Hepatocyte (in vitro differentiated cells): ENCODE results near the gene TLL2. TPM values are rescaled to one million over a fixed set of nuclear protein-coding genes. Genes with fewer than 3 reads are reported as not detected.

Source experiments
- DNase-seq: peaks from one replicate; pipeline ENCODE4 v3.0.0-alpha.2; 2016; ENCODE audit warnings: low spot score
- H2AFZ ChIP-seq: fragments of 200-600 bp; sonication (generic); 2 replicates; pipeline ENCODE4 v1.6.0; 2016; ENCODE audit warnings: antibody characterized with exemption, mild to moderate bottlenecking
- H3K27ac ChIP-seq: fragments of 200-600 bp; sonication (generic); 2 replicates; pipeline ENCODE4 v1.5.1; 2016; ENCODE audit warnings: mild to moderate bottlenecking
- H3K27me3 ChIP-seq: fragments of 200-600 bp; sonication (generic); 2 replicates; pipeline ENCODE4 v1.6.1; 2016
- H3K36me3 ChIP-seq: fragments of 200-600 bp; sonication (generic); replicated peaks from 2 replicates; pipeline ENCODE4 v1.5.1; 2016; ENCODE audit warnings: low read depth; ENCODE audit not compliant: insufficient read depth
- H3K4me1 ChIP-seq: fragments of 200-600 bp; sonication (generic); 2 replicates; pipeline ENCODE4 v1.5.1; 2016; ENCODE audit warnings: mild to moderate bottlenecking, moderate library complexity; ENCODE audit not compliant: insufficient read depth
- H3K4me2 ChIP-seq: fragments of 200-600 bp; sonication (generic); 2 replicates; pipeline ENCODE4 v1.6.0; 2016
- H3K4me3 ChIP-seq: fragments of 200-600 bp; sonication (generic); 2 replicates; pipeline ENCODE4 v1.5.1; 2016; ENCODE audit warnings: mild to moderate bottlenecking
- H3K79me2 ChIP-seq: fragments of 200-600 bp; sonication (generic); 2 replicates; pipeline ENCODE4 v1.6.0; 2017; ENCODE audit warnings: mild to moderate bottlenecking
- H3K9me2 ChIP-seq: fragments of 200-600 bp; sonication (generic); replicated peaks from 2 replicates; pipeline ENCODE4 v1.6.0; 2017; ENCODE audit warnings: mild to moderate bottlenecking; ENCODE audit not compliant: insufficient read depth
- H3K9me3 ChIP-seq: fragments of 200-600 bp; sonication (generic); 2 replicates; pipeline ENCODE4 v1.5.1; 2016; ENCODE audit warnings: low read depth, mild to moderate bottlenecking
- H4K20me1 ChIP-seq: fragments of 200-600 bp; sonication (generic); 2 replicates; pipeline ENCODE4 v1.6.0; 2016; ENCODE audit warnings: mild to moderate bottlenecking; ENCODE audit not compliant: insufficient read depth, poor library complexity, severe bottlenecking
- CTCF ChIP-seq: fragments of 200-600 bp; sonication (generic); IDR thresholded peaks from 2 replicates; pipeline ENCODE4 v1.5.1; 2016; ENCODE audit warnings: antibody characterized with exemption, mild to moderate bottlenecking; ENCODE audit not compliant: poor library complexity
- EZH2 ChIP-seq: fragments of 200-600 bp; sonication (generic); IDR thresholded peaks from 2 replicates; pipeline ENCODE4 v1.6.1; 2016; ENCODE audit warnings: antibody characterized with exemption, mild to moderate bottlenecking, borderline replicate concordance
- EZH2phosphoT487 ChIP-seq: fragments of 200-600 bp; sonication (generic); IDR thresholded peaks from one replicate; pipeline ENCODE4 v1.6.1; 2018; ENCODE audit warnings: antibody characterized with exemption, mild to moderate bottlenecking, low read depth, moderate library complexity; ENCODE audit not compliant: unreplicated experiment, severe bottlenecking
- WGBS: methylation state at CpG from one replicate; pipeline ENCODE4 v1.1.6; 2016; ENCODE audit warnings: low lambda C conversion rate; ENCODE audit errors: missing lambda C conversion rate; 5-methylcytosine and 5-hydroxymethylcytosine counted together
- polyA plus RNA-seq: library from polyadenylated mRNA; unstranded; fragments of >200 nt; fragmentation: Nextera tagmentation; extraction: Ambion mirVana; gene quantifications from 2 replicates; pipeline ENCODE4 v1.2.1, GENCODE V29; 2016
- total RNA-seq: library from RNA; depleted of rRNA; stranded (reverse); fragments of >200 nt; gene quantifications from 2 replicates; pipeline ENCODE4 v1.2.3, GENCODE V29; 2014

The TLL2 gene
- total and polyA plus RNA-seq, 2 experiments from 2014 or later, result 0.50 to 0.76 TPM

- Histone ChIP-seq H3K4me2 (peak overlapping the region; percentile 24), H3K4me1 (peaks cover 22% of the 10 kb centered on the region), H3K79me2 (no peaks in the 10 kb centered on the region), H3K27me3 (peaks cover 20% of the 10 kb centered on the region), H4K20me1 (no peaks in the 10 kb centered on the region), H3K9me2 (no peaks in the 10 kb centered on the region), H3K9me3 (no peaks in the 10 kb centered on the region), H3K36me3 (no peaks in the 10 kb centered on the region), H3K27ac (peak overlapping the region; percentile 49), H2AFZ (no peak overlapping the region), H3K4me3 (no peak overlapping the region)
- TF ChIP-seq EZH2phosphoT487 (no peak), EZH2 (no peak), CTCF (no peak)
- 98% methylated on average over 5 of the region's 5 CpGs for WGBS
- DNase-seq, result no peak
Measured at GRCh38 chr10:96415891-96416554, 97.7 kb downstream of the TLL2 start.

GRCh38 chr10:96415150-96415890 is 98.4 kb downstream of the TLL2 start:
- TF ChIP-seq EZH2phosphoT487 (no peak), CTCF (no peak), EZH2 (no peak)
- Histone ChIP-seq H3K27me3 (peaks cover 20% of the 10 kb centered on the region), H3K9me2 (no peaks in the 10 kb centered on the region), H3K9me3 (no peaks in the 10 kb centered on the region), H3K4me3 (no peak overlapping the region), H2AFZ (no peak overlapping the region), H3K36me3 (no peaks in the 10 kb centered on the region), H4K20me1 (no peaks in the 10 kb centered on the region), H3K4me2 (no peak overlapping the region), H3K4me1 (peaks cover 22% of the 10 kb centered on the region), H3K27ac (no peak overlapping the region), H3K79me2 (no peaks in the 10 kb centered on the region)
- 89% methylated on average over 1 of the region's 1 CpG for WGBS
- no peak for DNase-seq

- Histone ChIP-seq H3K27me3 (peaks cover 24% of the 10 kb centered on the region), H3K4me3 (no peak overlapping the region), H3K36me3 (no peaks in the 10 kb centered on the region), H2AFZ (no peak overlapping the region), H3K79me2 (no peaks in the 10 kb centered on the region), H3K9me2 (no peaks in the 10 kb centered on the region), H3K9me3 (no peaks in the 10 kb centered on the region), H3K4me1 (peaks cover 22% of the 10 kb centered on the region), H3K4me2 (no peak overlapping the region), H4K20me1 (no peaks in the 10 kb centered on the region), H3K27ac (no peak overlapping the region)
- 93% methylated on average over 5 of the region's 5 CpGs for WGBS
- DNase-seq, result no peak
- TF ChIP-seq EZH2phosphoT487, result no peak
- TF ChIP-seq EZH2, result no peak
- no peak for TF ChIP-seq CTCF
Measured at GRCh38 chr10:96414303-96414702, 99.4 kb downstream of the TLL2 start.
